ENCODE results near the gene GPC2. TPM values are rescaled to one million over a fixed set of nuclear protein-coding genes. Genes with fewer than 3 reads are reported as not detected.
"Not testable (repeated sequence)": the region's sequence is repeated elsewhere in the genome, so short reads cannot be mapped to it uniquely, and the experiment has no call there.

The GPC2 gene
- under 1 TPM in 4 of 6 donors, not detected in 2; 0.18 to 0.84 (median 0.28) TPM for polyA plus RNA-seq (ENCODE audit: low read depth in 6 of 6)

GRCh38 chr7:100177045-100178001, at the start of gene GPC2, which contains the start of gene STAG3:
TSS of gene GPC2 (minus strand) at chr7:100177381. CDS start at chr7:100177199, 182 bp downstream.
TSS of gene STAG3 (plus strand) at chr7:100177918. CDS start at chr7:100180557, 2,639 bp downstream.
- Mint-ChIP-seq H3K27me3 (no peaks in the 10 kb centered on the region), H3K4me1 (peaks cover 22 to 41% (median 30%) of the 10 kb centered on the region in 3 donors), H3K4me3 (peak within 1 kb of the TSS; percentile 73 to 94 (median 87)), H3K36me3 (no peaks in the 10 kb centered on the region), H3K27ac (peak within 1 kb of the TSS; percentile 24 to 90 (median 43)), H3K9me3 (peaks cover 0 to 1% (median 0%) of the 10 kb centered on the region in 7 donors)
- DNase-seq, result peak; percentile 97
- ATAC-seq (ENCODE audit: low read depth in 2 of 2), result peak; percentile 88

DNA sequence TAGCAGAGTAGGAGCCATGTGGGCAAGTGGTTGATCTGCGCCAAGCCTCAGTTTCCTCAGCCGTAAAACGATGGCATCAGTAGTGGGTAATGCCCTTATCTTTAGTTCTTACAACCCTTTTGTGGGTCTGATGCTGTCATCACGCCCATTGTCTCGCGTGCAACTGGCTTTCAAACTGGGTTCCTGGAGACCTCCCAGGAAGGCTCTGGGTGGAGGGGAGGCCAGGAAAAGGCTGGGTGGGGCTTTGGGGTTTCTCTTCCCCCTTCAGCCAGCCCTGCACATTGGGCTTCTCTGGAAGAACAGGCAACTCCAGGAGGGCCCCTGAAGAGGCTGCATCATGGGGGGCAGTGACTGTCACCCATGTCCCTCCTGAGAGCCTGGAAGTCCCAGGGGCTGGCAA, 47.7 kb upstream of the GPC2 start:
- Mint-ChIP-seq H3K4me3 (peak overlapping the region in 2 of 8 donors; percentile 25 to 44), H3K27ac (peak overlapping the region in 4 of 6 donors; percentile 24 to 70 (median 53)), H3K4me1 (peaks cover 16 to 70% (median 43%) of the 10 kb centered on the region in 3 donors)
- H3K9me3 Mint-ChIP-seq; ATAC-seq (ENCODE audit: low read depth in 2 of 2); H3K27me3 Mint-ChIP-seq; DNase-seq; H3K36me3 Mint-ChIP-seq: not testable (repeated sequence)

DNA sequence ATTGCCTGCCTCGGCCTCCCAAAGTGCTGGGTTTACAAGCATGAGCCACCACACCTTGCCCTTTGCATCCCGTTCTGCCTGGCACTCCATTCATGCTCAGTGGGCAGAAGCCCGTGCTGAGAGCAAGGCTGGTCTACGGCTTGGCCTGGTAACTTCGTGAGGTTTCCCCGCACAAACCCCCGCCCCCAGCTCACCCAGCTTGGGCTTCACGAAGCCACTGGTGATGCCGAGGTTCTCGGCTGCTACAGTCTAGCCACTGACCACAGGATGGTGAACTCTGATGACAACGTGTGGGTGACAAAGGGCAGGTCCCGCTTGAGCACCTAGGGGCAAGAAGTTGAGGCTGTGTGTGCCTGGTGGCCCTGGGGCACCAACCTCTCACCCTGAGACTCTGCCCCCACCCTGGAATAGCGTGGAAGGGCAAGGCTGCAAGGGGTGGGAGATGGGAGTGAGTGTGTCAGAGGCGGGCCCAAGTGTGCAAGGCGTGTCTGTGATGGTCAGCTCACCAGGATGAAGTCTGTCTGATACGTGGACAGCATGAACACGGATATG, 46.3 kb upstream of the GPC2 start:
- H3K36me3 Mint-ChIP-seq; H3K27me3 Mint-ChIP-seq; H3K9me3 Mint-ChIP-seq; DNase-seq; ATAC-seq (ENCODE audit: low read depth in 2 of 2): not testable (repeated sequence)
- Mint-ChIP-seq H3K4me3 (peak overlapping the region in 5 of 8 donors; percentile 4 to 86 (median 32)), H3K27ac (peak overlapping the region in 5 of 6 donors; percentile 70 to 100 (median 99)), H3K4me1 (peaks cover 28 to 78% (median 57%) of the 10 kb centered on the region in 3 donors)

DNA sequence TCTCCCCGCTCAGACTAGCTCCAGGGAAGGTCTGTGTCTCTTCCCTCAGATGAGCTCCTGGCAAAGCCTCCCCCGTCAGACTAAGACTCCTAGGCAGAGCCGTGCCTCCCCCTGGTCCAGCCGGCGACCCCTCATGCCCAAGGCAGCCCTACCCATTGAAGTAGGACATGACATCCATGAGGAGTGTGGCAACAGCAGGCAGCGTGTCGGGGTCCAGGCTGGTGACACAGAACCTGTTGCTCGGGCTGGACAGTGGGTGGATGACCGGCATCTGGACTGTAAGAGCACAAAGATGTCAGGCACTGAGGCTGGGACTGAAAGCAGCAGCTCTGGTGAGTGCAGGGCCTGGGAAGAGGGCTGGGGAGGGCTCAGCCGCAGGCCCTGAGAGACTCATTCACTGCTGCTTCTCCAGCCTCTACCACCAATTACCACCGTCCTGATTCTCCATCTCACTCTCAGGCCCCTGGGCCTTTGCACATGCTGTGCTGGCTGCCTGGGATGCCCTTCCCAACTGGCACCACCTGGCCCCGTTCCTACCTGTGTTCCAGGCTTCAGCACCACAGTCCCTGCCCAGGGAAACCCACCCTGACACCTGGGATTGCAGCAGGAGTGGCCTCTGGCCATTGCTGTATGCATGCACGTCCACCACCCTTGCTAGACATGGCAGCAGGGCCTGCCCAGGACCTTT, 45.4 kb upstream of the GPC2 start:
- DNase-seq (no peak), ATAC-seq (ENCODE audit: low read depth in 2 of 2) (no peak)
- Mint-ChIP-seq H3K4me3 (peak overlapping the region; percentile 86 to 97 (median 91)), H3K9me3 (no peaks in the 10 kb centered on the region), H3K27me3 (no peaks in the 10 kb centered on the region), H3K4me1 (peaks cover 28 to 73% (median 60%) of the 10 kb centered on the region in 3 donors), H3K36me3 (no peaks in the 10 kb centered on the region), H3K27ac (peak overlapping the region; percentile 99 to 100 (median 99))

GRCh38 chr7:100221767-100222444, 44.7 kb upstream of the GPC2 start:
- Mint-ChIP-seq H3K27me3 (no peaks in the 10 kb centered on the region), H3K36me3 (no peaks in the 10 kb centered on the region), H3K9me3 (no peaks in the 10 kb centered on the region), H3K27ac (peak overlapping the region; percentile 99 to 100 (median 99)), H3K4me3 (peak overlapping the region; percentile 86 to 97 (median 91)), H3K4me1 (peaks cover 34 to 77% (median 67%) of the 10 kb centered on the region in 3 donors)
- ATAC-seq (ENCODE audit: low read depth in 2 of 2) (no peak), DNase-seq (no peak)

DNA sequence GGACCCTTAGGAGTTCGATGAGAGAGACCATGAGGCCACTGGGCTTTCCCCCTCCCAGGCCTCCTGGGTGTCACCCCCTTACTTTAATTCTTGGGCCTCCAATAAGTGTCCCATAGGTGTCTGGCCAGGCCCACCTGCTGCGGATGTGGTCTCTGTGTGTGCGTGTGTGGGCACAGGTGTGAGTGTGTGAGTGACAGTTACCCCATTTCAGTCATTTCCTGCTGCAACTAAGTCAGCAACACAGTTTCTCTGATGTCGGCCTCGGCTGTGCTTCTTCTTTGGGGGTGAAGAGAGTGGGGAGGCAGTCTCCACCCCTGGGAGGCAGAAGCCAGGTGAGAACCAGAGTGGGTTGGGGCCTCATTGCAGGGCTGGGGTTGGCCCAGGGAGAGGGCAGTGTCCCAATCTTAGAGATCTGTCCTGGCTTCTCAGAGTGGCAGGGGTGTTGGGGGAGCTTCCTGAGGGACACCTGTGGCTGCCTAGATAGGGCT, 44.1 kb upstream of the GPC2 start:
- Mint-ChIP-seq H3K4me3 (peak overlapping the region; percentile 86 to 97 (median 91)), H3K9me3 (no peaks in the 10 kb centered on the region), H3K36me3 (no peaks in the 10 kb centered on the region), H3K4me1 (peaks cover 33 to 83% (median 71%) of the 10 kb centered on the region in 3 donors), H3K27ac (peak overlapping the region; percentile 99 to 100 (median 99)), H3K27me3 (no peaks in the 10 kb centered on the region)
- ATAC-seq (ENCODE audit: low read depth in 2 of 2), result peak; percentile 67 to 69
- DNase-seq, result peak; percentile 86

GRCh38 chr7:100220586-100221230, 43.5 kb upstream of the GPC2 start:
- no peaks in the 10 kb centered on the region for H3K27me3 Mint-ChIP-seq
- peaks cover 31 to 84% (median 74%) of the 10 kb centered on the region in 3 donors for H3K4me1 Mint-ChIP-seq
- H3K36me3 Mint-ChIP-seq, result no peaks in the 10 kb centered on the region
- DNase-seq (no peak), ATAC-seq (ENCODE audit: low read depth in 2 of 2) (no peak)
- H3K27ac Mint-ChIP-seq, result peak overlapping the region; percentile 99 to 100 (median 99)
- H3K4me3 Mint-ChIP-seq, result peak overlapping the region; percentile 86 to 97 (median 91)
- H3K9me3 Mint-ChIP-seq, result no peaks in the 10 kb centered on the region

- not testable (repeated sequence) for H3K9me3 Mint-ChIP-seq; DNase-seq; H3K27me3 Mint-ChIP-seq; ATAC-seq (ENCODE audit: low read depth in 2 of 2); H3K36me3 Mint-ChIP-seq
- Mint-ChIP-seq H3K27ac (peak within 1 kb of the TSS; percentile 96 to 100 (median 99)), H3K4me1 (peaks cover 35 to 84% (median 81%) of the 10 kb centered on the region in 3 donors), H3K4me3 (peak within 1 kb of the TSS; percentile 86 to 97 (median 91))
These were observed 42.8 kb upstream of the GPC2 start, which contains the start of gene PVRIG for GRCh38 chr7:100219801-100220585. TSS of gene PVRIG (plus strand) at chr7:100219949. CDS start at chr7:100219971, 22 bp downstream.

- Mint-ChIP-seq H3K27me3 (no peaks in the 10 kb centered on the region), H3K36me3 (no peaks in the 10 kb centered on the region), H3K4me3 (peak overlapping the region; percentile 86 to 97 (median 91)), H3K27ac (peak overlapping the region; percentile 89 to 100 (median 99)), H3K4me1 (peaks cover 40 to 84% (median 84%) of the 10 kb centered on the region in 3 donors), H3K9me3 (no peaks in the 10 kb centered on the region)
- ATAC-seq (ENCODE audit: low read depth in 2 of 2) (no peak), DNase-seq (no peak)
These were observed 42.1 kb upstream of the GPC2 start for GRCh38 chr7:100219271-100219737.

DNA sequence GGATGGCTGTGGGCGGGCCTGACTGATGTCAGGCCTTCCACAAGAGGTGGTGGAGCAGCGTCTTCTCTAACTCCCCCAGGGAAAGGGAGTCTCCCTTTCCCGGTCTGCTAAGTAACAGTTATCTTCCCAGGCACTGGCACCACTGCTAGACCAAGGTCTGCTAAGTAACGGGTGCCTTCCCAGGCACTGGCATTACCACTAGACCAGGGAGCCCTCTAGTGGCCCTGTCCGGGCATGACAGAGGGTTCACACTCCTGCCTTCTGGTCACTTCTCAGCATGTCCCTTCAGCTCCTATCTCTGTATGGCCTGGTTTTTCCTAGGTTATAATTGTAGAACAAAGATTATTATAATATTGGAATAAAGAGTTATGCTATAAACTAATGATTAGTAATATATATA, 40.8 kb upstream of the GPC2 start:
- H3K36me3 Mint-ChIP-seq, H3K9me3 Mint-ChIP-seq, H3K27me3 Mint-ChIP-seq: not testable (repeated sequence)
- Mint-ChIP-seq H3K4me3 (peak overlapping the region in 7 of 8 donors; percentile 69 to 96 (median 91)), H3K4me1 (peaks cover 51 to 86% (median 85%) of the 10 kb centered on the region in 3 donors), H3K27ac (peak overlapping the region in 5 of 6 donors; percentile 94 to 100 (median 99))
- peak; percentile 14 to 15 for ATAC-seq (ENCODE audit: low read depth in 2 of 2)
- peak; percentile 59 for DNase-seq

- no peak for ATAC-seq (ENCODE audit: low read depth in 2 of 2)
- peak overlapping the region; percentile 39 to 96 (median 86) for H3K27ac Mint-ChIP-seq
These were observed 38.7 kb upstream of the GPC2 start for GRCh38 chr7:100215895-100216294.

More at GRCh38 chr7:100215895-100216294, 38.7 kb upstream of the GPC2 start:
- no peaks in the 10 kb centered on the region for H3K9me3 Mint-ChIP-seq
- peak overlapping the region in 6 of 8 donors; percentile 9 to 57 (median 38) for H3K4me3 Mint-ChIP-seq
- H3K36me3 Mint-ChIP-seq, result peaks cover 0 to 8% of the 10 kb centered on the region in 2 donors
- H3K4me1 Mint-ChIP-seq, result peaks cover 55 to 84% (median 84%) of the 10 kb centered on the region in 3 donors
- H3K27me3 Mint-ChIP-seq, result no peaks in the 10 kb centered on the region
- no peak for DNase-seq

Measured in naive B cell (primary cell).